Common myeloid progenitor, CD34-positive (primary cell): ENCODE data around the gene LPP.
A peak's percentile ranks its signal among the peaks of the same experiment; 100 is the strongest.

ENCODE experiments used
- CTCF ChIA-PET: fragments of 350-600 bp; sonication (Branson Sonifier 250); formaldehyde crosslinking; loops from one replicate; lab custom pipeline; 2021; ENCODE audit warnings: antibody characterized with exemption; lab: Charles Lee
- POLR2A ChIA-PET: fragments of 350-600 bp; sonication (Branson Sonifier 250); formaldehyde crosslinking; loops from one replicate; lab custom pipeline; 2021; ENCODE audit warnings: antibody characterized with exemption; lab: Charles Lee
- DNase-seq, 3 donors: peaks; one replicate each; pipeline versions ENCODE4 v3.0.0 to v3.0.0-alpha.2; 2013
- H3K27ac ChIP-seq, 2 experiments: 1 replicate in 1 of 2; 2 replicates in 1 of 2; pipeline ENCODE4 v1.7.0; 2013; ENCODE audit warnings: inconsistent platforms in 2 of 2, low read length in 2 of 2, mild to moderate bottlenecking in 2 of 2, low read depth in 1 of 2, moderate library complexity in 1 of 2; ENCODE audit not compliant: severe bottlenecking in 2 of 2, insufficient read depth in 1 of 2, poor library complexity in 1 of 2
- H3K27me3 ChIP-seq, 5 experiments: replicated peaks in 2 of 5; 1 replicate in 3 of 5; 2 replicates in 2 of 5; pipeline versions ENCODE4 v1.6.1 to v1.7.0; 2013; ENCODE audit warnings: low read length in 4 of 5, mild to moderate bottlenecking in 2 of 5, moderate library complexity in 2 of 5, inconsistent platforms in 1 of 5; ENCODE audit not compliant: insufficient read depth in 5 of 5, control insufficient read depth in 4 of 5
- H3K36me3 ChIP-seq, 4 experiments: 1 replicate in 2 of 4; 2 replicates in 2 of 4; pipeline versions ENCODE4 v1.6.1 to v1.7.0; 2013; ENCODE audit warnings: low read length in 3 of 4, control low read depth in 1 of 4, mild to moderate bottlenecking in 1 of 4; ENCODE audit not compliant: control insufficient read depth in 4 of 4, insufficient read depth in 4 of 4
- H3K4me1 ChIP-seq, 4 experiments: 1 replicate in 3 of 4; 2 replicates in 1 of 4; pipeline versions ENCODE4 v1.6.1 to v1.7.1; 2013; ENCODE audit warnings: low read length in 3 of 4, mild to moderate bottlenecking in 3 of 4, control low read depth in 1 of 4, inconsistent platforms in 1 of 4, moderate library complexity in 1 of 4; ENCODE audit not compliant: control insufficient read depth in 4 of 4, insufficient read depth in 4 of 4; ENCODE audit errors: control extremely low read depth in 1 of 4
- H3K4me3 ChIP-seq, 7 experiments: 1 replicate in 4 of 7; 2 replicates in 3 of 7; pipeline versions ENCODE4 v1.5.1 to v1.7.0; 2013; ENCODE audit warnings: mild to moderate bottlenecking in 7 of 7, low read length in 6 of 7, moderate library complexity in 6 of 7, inconsistent platforms in 2 of 7, low read depth in 2 of 7, control low read depth in 1 of 7; ENCODE audit not compliant: insufficient read depth in 4 of 7, control insufficient read depth in 1 of 7; ENCODE audit errors: extremely low read depth in 1 of 7
- H3K9me3 ChIP-seq, 5 experiments: 1 replicate in 4 of 5; 2 replicates in 1 of 5; pipeline versions ENCODE4 v1.6.1 to v1.7.1; 2013; ENCODE audit warnings: low read length in 4 of 5, mild to moderate bottlenecking in 2 of 5, inconsistent platforms in 1 of 5, low read depth in 1 of 5, moderate library complexity in 1 of 5; ENCODE audit not compliant: control insufficient read depth in 4 of 5, insufficient read depth in 2 of 5; ENCODE audit errors: control extremely low read depth in 1 of 5
- WGBS: methylation state at CpG from one replicate; pipeline ENCODE4 v1.1.5; 2013; ENCODE audit not compliant: insufficient coverage; 5-methylcytosine and 5-hydroxymethylcytosine counted together

LPP gene

DNA sequence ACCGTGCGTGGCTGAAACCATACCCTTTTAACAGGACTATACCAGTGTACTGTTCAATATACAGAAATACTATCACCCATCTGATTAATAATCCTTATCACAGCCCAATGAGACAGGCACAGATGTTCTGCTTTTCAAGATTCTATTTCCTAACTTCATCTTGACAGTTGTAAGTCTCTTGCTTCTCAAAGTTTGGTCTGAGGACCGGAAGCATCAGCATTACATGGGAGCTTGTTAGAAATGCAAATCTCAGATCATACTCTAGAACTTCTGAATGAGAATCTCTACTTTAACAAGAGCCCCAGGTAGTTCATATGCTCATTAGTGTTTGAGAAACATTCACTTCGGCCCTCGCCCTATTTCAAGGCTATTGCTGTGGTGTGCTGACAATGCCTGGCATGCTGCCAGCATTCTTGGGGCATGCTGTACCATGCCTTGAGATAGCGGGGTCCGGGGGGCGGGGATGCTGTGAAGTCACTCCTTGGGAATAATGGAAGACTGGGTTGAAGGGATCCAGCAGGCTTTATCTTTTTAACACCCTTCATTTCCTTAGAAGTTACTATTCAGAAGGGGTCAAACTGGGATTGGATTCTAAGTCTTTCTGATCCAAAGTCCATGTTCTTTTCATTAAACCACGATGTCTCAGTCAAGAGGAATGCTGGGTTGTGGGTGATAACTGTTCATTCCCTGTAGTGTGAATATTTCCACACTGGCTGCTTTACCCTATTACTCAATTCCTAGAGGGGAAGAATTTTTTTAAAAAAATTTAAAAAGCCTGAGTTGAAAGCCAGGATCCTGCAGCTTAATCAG lies 194.7 kb downstream of the LPP start:
- no peak overlapping the region for H3K4me3 ChIP-seq

DNA sequence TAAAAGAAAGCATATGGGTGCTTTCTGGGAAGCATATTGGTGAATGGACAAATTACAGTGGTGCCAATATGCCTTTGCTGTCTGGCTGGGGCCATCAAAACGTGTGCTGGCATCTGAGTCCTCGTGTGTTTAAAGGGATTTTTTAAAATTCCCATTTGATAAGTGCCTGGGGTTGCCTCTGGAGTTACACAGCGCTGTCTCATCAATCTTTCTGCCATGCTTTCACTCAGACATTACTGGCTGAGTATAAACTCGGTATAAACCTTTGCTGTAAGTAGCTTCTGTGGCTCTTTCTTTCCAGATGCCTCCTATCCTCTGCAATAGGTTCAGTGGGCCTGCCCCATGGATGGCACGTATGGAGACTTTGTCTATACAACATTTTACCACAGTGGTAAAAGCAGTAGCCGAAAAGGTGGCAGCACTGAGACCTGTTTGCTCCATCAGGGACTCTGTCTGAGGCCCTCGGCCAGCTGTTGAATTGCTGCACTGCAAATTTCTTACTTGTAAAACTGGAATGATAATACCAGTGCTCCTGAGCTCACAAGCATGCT lies 195.5 kb downstream of the LPP start:
- H3K27ac ChIP-seq = no peak overlapping the region
- no peaks in the 10 kb centered on the region for H3K36me3 ChIP-seq
- ChIA-PET POLR2A (no interaction called here), CTCF (interaction anchor here (1.2 kb wide), 1 partner anchor 10 kb away, joined by 5 read pairs; no protein-coding TSS in a partner anchor)
- DNase-seq = no peak
- peaks cover 0 to 3% (median 0%) of the 10 kb centered on the region in 4 experiments for H3K4me1 ChIP-seq
- no peak overlapping the region for H3K4me3 ChIP-seq
- WGBS = 98% methylated on average over 5 of the region's 7 CpGs
- no peaks in the 10 kb centered on the region for H3K9me3 ChIP-seq
- H3K27me3 ChIP-seq = no peaks in the 10 kb centered on the region

More for the DNA sequence above, 194.7 kb downstream of the LPP start:
- Histone ChIP-seq H3K27ac (no peak overlapping the region), H3K27me3 (no peaks in the 10 kb centered on the region), H3K4me1 (peaks cover 0 to 3% (median 0%) of the 10 kb centered on the region in 4 experiments), H3K36me3 (no peaks in the 10 kb centered on the region), H3K9me3 (no peaks in the 10 kb centered on the region)
- WGBS = 93% methylated on average over 5 of the region's 9 CpGs
- CTCF ChIA-PET = no interaction called here
- peak in 1 of 3 donors; percentile 8 for DNase-seq
- POLR2A ChIA-PET = no interaction called here

DNA sequence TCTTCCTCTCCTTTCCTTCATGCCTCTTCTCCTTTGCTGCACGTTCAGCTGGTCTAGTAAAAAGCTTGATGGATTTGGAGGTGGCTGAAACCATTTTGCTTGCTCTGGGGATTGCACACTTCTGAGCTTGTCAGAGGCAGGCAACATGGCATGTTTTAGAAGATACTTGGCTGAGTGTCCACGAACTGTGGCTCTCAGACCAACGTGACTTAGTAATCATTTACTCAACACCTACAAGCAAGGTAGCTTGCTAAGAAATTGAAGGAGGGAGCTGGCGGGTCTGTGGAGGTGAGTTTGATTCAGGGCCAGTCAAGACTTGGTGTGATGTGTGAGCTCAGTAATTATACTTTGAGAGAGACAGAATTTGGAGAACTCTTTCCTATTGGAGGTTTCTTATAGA lies 196.0 kb downstream of the LPP start:
- Histone ChIP-seq H3K36me3 (no peaks in the 10 kb centered on the region), H3K27ac (no peak overlapping the region), H3K9me3 (no peaks in the 10 kb centered on the region), H3K27me3 (no peaks in the 10 kb centered on the region), H3K4me3 (no peak overlapping the region), H3K4me1 (peaks cover 0 to 3% (median 0%) of the 10 kb centered on the region in 4 experiments)
- ChIA-PET CTCF (interaction anchor here (1.0 to 1.2 kb wide), 2 partner anchors 10 to 19 kb away, joined by 3 to 5 read pairs; no protein-coding TSS in a partner anchor), POLR2A (interaction anchor here (0.6 kb wide), 1 partner anchor 21 kb away, joined by 4 read pairs; no protein-coding TSS in a partner anchor)
- no peak for DNase-seq
- WGBS = 100% methylated on average over 2 of the region's 4 CpGs

- no peaks in the 10 kb centered on the region for H3K9me3 ChIP-seq
- CTCF ChIA-PET = interaction anchor here (1.0 to 1.4 kb wide), 2 partner anchors 20 to 398 kb away, joined by 3 read pairs; no protein-coding TSS in a partner anchor
- H3K4me1 ChIP-seq = peaks cover 0 to 3% (median 0%) of the 10 kb centered on the region in 4 experiments
- H3K36me3 ChIP-seq = no peaks in the 10 kb centered on the region
- POLR2A ChIA-PET = no interaction called here
- no CpG with 5 or more reads among the region's 2 CpGs for WGBS
- H3K27ac ChIP-seq = no peak overlapping the region
- H3K4me3 ChIP-seq = no peak overlapping the region
- no peaks in the 10 kb centered on the region for H3K27me3 ChIP-seq
- DNase-seq = no peak
Measured at GRCh38 chr3:188350961-188351360, 197.0 kb downstream of the LPP start.

- CTCF ChIA-PET = interaction anchor here (1.4 kb wide), 1 partner anchor 398 kb away, joined by 3 read pairs; no protein-coding TSS in a partner anchor
- Histone ChIP-seq H3K36me3 (no peaks in the 10 kb centered on the region), H3K4me1 (peaks cover 0 to 3% (median 0%) of the 10 kb centered on the region in 4 experiments), H3K4me3 (no peak overlapping the region), H3K27me3 (no peaks in the 10 kb centered on the region), H3K27ac (no peak overlapping the region), H3K9me3 (no peaks in the 10 kb centered on the region)
- POLR2A ChIA-PET = interaction anchor here (0.6 kb wide), 1 partner anchor 800 kb away, joined by 3 read pairs; no protein-coding TSS in a partner anchor
- DNase-seq = peak in 1 of 3 donors; percentile 13
- WGBS = 96% methylated on average over 3 of the region's 7 CpGs
Measured at GRCh38 chr3:188351648-188352047, 197.7 kb downstream of the LPP start.

DNA sequence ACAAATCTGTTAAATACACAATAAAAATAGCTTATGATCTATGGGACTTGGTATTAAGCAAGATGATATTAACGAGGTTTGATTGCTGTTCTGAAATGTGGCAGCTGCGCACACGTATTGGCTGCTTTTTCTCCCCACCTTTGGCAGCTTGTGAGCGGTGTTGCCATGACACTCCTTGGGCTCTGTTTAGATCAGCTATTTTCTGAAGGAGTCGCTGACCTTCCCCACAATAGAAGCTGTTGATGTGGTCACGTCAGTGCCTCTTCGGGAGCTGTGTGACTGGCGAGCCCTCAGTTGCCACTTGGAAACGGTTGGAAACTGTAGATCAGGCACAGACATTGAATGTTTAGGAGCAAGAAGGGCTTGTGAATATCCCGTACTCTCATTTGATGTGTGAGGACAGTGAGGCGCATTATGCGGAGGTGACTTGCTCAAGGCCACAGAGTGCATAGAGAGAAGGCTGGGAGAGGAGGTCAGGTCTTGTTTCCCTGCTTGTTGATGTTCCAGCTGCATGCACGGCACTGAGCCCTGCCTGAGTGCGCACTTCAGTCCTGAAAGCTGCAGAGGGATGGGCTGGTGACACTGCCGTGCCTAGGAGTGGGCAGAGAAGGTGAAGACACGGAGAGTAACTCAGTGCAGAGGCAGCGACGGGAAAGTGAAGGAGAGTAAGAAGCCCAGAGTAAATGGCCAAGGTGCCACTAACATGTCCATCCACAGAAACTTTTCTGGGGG lies 198.4 kb downstream of the LPP start:
- DNase-seq = no peak
- H3K27me3 ChIP-seq = no peaks in the 10 kb centered on the region
- ChIA-PET POLR2A (interaction anchor here (0.6 kb wide), 1 partner anchor 800 kb away, joined by 3 read pairs; no protein-coding TSS in a partner anchor), CTCF (no interaction called here)
- H3K36me3 ChIP-seq = no peaks in the 10 kb centered on the region
- no peak overlapping the region for H3K4me3 ChIP-seq
- no peak overlapping the region for H3K27ac ChIP-seq
- 94% methylated on average over 18 of the region's 18 CpGs for WGBS
- H3K4me1 ChIP-seq = peaks cover 0 to 3% (median 0%) of the 10 kb centered on the region in 4 experiments
- H3K9me3 ChIP-seq = no peaks in the 10 kb centered on the region
